B cell (primary cell): ENCODE measurements around the gene TRIM24.

Experiments used
- EZH2 ChIP-seq: IDR thresholded peaks from 2 replicates; pipeline ENCODE4 v1.6.1; 2012; ENCODE audit warnings: borderline replicate concordance, low read depth, mild to moderate bottlenecking, moderate library complexity, low read length; ENCODE audit not compliant: insufficient read depth, poor library complexity, severe bottlenecking
- TF ChIP-seq, protein P1 (sequence below): fragments of 200-600 bp; IDR thresholded peaks from one replicate; pipeline ENCODE4 v1.8.0; 2022; ENCODE audit warnings: antibody characterized with exemption, mild to moderate bottlenecking

DNA sequence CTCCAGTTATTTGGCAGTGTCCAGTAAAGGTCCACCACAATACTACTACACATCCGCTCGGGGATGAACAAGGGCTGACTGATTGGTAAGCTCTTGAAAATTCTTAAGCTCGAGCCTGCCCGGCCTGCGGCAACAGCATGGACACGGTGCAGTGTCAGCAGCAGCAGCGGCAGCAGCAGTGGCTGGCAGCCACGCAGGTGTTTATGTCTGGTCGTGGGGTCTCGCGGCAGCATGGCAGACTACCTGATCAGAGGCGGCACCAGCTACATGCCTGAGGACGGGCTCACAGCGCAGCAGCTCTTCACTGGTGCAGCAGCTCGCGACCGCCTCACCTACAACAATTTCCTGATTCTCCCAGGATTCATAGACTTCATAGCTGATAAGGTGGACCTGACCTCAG lies 19.6 kb upstream of the TRIM24 start:
- TF ChIP-seq, protein P1, sequence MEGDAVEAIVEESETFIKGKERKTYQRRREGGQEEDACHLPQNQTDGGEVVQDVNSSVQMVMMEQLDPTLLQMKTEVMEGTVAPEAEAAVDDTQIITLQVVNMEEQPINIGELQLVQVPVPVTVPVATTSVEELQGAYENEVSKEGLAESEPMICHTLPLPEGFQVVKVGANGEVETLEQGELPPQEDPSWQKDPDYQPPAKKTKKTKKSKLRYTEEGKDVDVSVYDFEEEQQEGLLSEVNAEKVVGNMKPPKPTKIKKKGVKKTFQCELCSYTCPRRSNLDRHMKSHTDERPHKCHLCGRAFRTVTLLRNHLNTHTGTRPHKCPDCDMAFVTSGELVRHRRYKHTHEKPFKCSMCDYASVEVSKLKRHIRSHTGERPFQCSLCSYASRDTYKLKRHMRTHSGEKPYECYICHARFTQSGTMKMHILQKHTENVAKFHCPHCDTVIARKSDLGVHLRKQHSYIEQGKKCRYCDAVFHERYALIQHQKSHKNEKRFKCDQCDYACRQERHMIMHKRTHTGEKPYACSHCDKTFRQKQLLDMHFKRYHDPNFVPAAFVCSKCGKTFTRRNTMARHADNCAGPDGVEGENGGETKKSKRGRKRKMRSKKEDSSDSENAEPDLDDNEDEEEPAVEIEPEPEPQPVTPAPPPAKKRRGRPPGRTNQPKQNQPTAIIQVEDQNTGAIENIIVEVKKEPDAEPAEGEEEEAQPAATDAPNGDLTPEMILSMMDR = no peak
- TF ChIP-seq EZH2 = no peak
